Parathyroid adenoma (tissue), 2 donors: ENCODE results near the gene PCBD2.
"Not testable (repeated sequence)": the region's sequence is repeated elsewhere in the genome, so short reads cannot be mapped to it uniquely, and the experiment has no call there.

Experiments used
- H2AFZ ChIP-seq: fragments of 300-600 bp; sonication (generic); one replicate; pipeline ENCODE4 v1.7.0; 2017; ENCODE audit warnings: antibody characterized with exemption, mild to moderate bottlenecking
- H3K27ac ChIP-seq: fragments of 300-600 bp; sonication (generic); one replicate; pipeline ENCODE4 v1.7.0; 2017
- H3K27me3 ChIP-seq: fragments of 300-600 bp; sonication (generic); one replicate; pipeline ENCODE4 v1.7.0; 2017; ENCODE audit warnings: low read length; ENCODE audit not compliant: control insufficient read depth, insufficient read depth
- H3K36me3 ChIP-seq: fragments of 300-600 bp; sonication (generic); one replicate; pipeline ENCODE4 v1.7.0; 2017; ENCODE audit warnings: low read length; ENCODE audit not compliant: control insufficient read depth, insufficient read depth
- H3K4me1 ChIP-seq: fragments of 300-600 bp; sonication (generic); one replicate; pipeline ENCODE4 v1.7.0; 2017; ENCODE audit warnings: control low read depth
- H3K4me2 ChIP-seq: fragments of 300-600 bp; sonication (generic); one replicate; pipeline ENCODE4 v1.7.0; 2017; ENCODE audit warnings: low read length
- H3K4me3 ChIP-seq: fragments of 300-600 bp; sonication (generic); one replicate; pipeline ENCODE4 v1.7.0; 2017; ENCODE audit warnings: low read depth, low read length
- H3K79me2 ChIP-seq: fragments of 300-600 bp; sonication (generic); one replicate; pipeline ENCODE4 v1.7.0; 2017; ENCODE audit warnings: control low read depth
- H3K9ac ChIP-seq: fragments of 300-600 bp; sonication (generic); one replicate; pipeline ENCODE4 v1.7.0; 2017; ENCODE audit warnings: mild to moderate bottlenecking
- H3K9me3 ChIP-seq: fragments of 300-600 bp; sonication (generic); one replicate; pipeline ENCODE4 v1.7.0; 2017; ENCODE audit warnings: low read length; ENCODE audit not compliant: control insufficient read depth
- CTCF ChIP-seq: fragments of 300-600 bp; sonication (generic); IDR thresholded peaks from one replicate; pipeline ENCODE4 v1.7.0; 2017; ENCODE audit warnings: antibody characterized with exemption, mild to moderate bottlenecking
- donor health status: primary hyperparathyroidism.

The PCBD2 gene

GRCh38 chr5:134904610-134905245 is at the start of gene PCBD2:
TSS of gene PCBD2 (plus strand) at chr5:134905131. CDS start at chr5:134905140, 9 bp downstream.
- Histone ChIP-seq H3K9me3 (no peaks in the 10 kb centered on the region), H3K27me3 (no peaks in the 10 kb centered on the region), H3K4me1 (no peaks in the 10 kb centered on the region), H3K4me2 (peak within 1 kb of the TSS; percentile 77), H3K9ac (peak within 1 kb of the TSS; percentile 74), H3K79me2 (peaks cover 10% of the 10 kb centered on the region), H3K36me3 (no peaks in the 10 kb centered on the region), H2AFZ (peak within 1 kb of the TSS; percentile 79), H3K27ac (peak within 1 kb of the TSS; percentile 88), H3K4me3 (peak within 1 kb of the TSS; percentile 70)
- peak; percentile 83 for TF ChIP-seq CTCF

GRCh38 chr5:134856465-134856864 is 48.5 kb upstream of the PCBD2 start:
- H3K4me1 ChIP-seq, H3K4me2 ChIP-seq, H3K9ac ChIP-seq, H3K36me3 ChIP-seq, H3K4me3 ChIP-seq, H2AFZ ChIP-seq, H3K27ac ChIP-seq, H3K27me3 ChIP-seq, H3K9me3 ChIP-seq: not testable (repeated sequence)
- peaks cover 12% of the 10 kb centered on the region for H3K79me2 ChIP-seq

- H3K36me3 ChIP-seq, result no peaks in the 10 kb centered on the region
- H3K9ac ChIP-seq, result no peak overlapping the region
- H3K4me3 ChIP-seq, result no peak overlapping the region
- no peaks in the 10 kb centered on the region for H3K4me1 ChIP-seq
- H3K79me2 ChIP-seq, result peaks cover 10% of the 10 kb centered on the region
- no peak overlapping the region for H2AFZ ChIP-seq
- no peak for TF ChIP-seq CTCF
- H3K4me2 ChIP-seq, result no peak overlapping the region
- H3K27ac ChIP-seq, result no peak overlapping the region
- no peaks in the 10 kb centered on the region for H3K27me3 ChIP-seq
- H3K9me3 ChIP-seq, result no peaks in the 10 kb centered on the region
These were observed 47.5 kb upstream of the PCBD2 start for GRCh38 chr5:134857401-134857800.

GRCh38 chr5:134864707-134865106 is 40.2 kb upstream of the PCBD2 start:
- Histone ChIP-seq H3K9me3 (no peaks in the 10 kb centered on the region), H3K79me2 (no peaks in the 10 kb centered on the region), H2AFZ (no peak overlapping the region), H3K4me2 (no peak overlapping the region), H3K36me3 (no peaks in the 10 kb centered on the region), H3K27ac (no peak overlapping the region), H3K4me1 (no peaks in the 10 kb centered on the region), H3K9ac (no peak overlapping the region), H3K4me3 (no peak overlapping the region), H3K27me3 (no peaks in the 10 kb centered on the region)
- no peak for TF ChIP-seq CTCF

- no peak overlapping the region for H3K9ac ChIP-seq
These were observed 31.4 kb upstream of the PCBD2 start for GRCh38 chr5:134873494-134873893.

More at GRCh38 chr5:134873494-134873893, 31.4 kb upstream of the PCBD2 start:
- peaks cover 4% of the 10 kb centered on the region for H3K4me1 ChIP-seq
- H3K4me2 ChIP-seq, result peak overlapping the region; percentile 85
- H3K79me2 ChIP-seq, result peaks cover 24% of the 10 kb centered on the region
- H3K36me3 ChIP-seq, result no peaks in the 10 kb centered on the region
- H3K27me3 ChIP-seq, result no peaks in the 10 kb centered on the region
- TF ChIP-seq CTCF, result no peak
- H3K9me3 ChIP-seq, result no peaks in the 10 kb centered on the region
- peak overlapping the region; percentile 76 for H2AFZ ChIP-seq
- H3K4me3 ChIP-seq, result peak overlapping the region; percentile 89
- H3K27ac ChIP-seq, result peak overlapping the region; percentile 59
